GM21717 (cell line): ENCODE results near the gene UNC119B.

Experiments used
- ATAC-seq: cut with Tn5 transposase; IDR thresholded peaks from one replicate; pipeline ENCODE4 v1.9.1; 2021; ENCODE audit warnings: mild to moderate bottlenecking, moderate library complexity; ENCODE audit not compliant: unreplicated experiment

Gene UNC119B

GRCh38 chr12:120687578-120688289 lies 22.5 kb upstream of the UNC119B start:
- ATAC-seq, result no peak

GRCh38 chr12:120688527-120689071 lies 21.7 kb upstream of the UNC119B start:
- no peak for ATAC-seq

GRCh38 chr12:120689397-120690082 lies 20.7 kb upstream of the UNC119B start:
- no peak for ATAC-seq

- ATAC-seq, result no peak
These were observed 20.2 kb upstream of the UNC119B start for GRCh38 chr12:120690083-120690450.

- no peak for ATAC-seq
These were observed 19.3 kb upstream of the UNC119B start for GRCh38 chr12:120690978-120691377.

- no peak for ATAC-seq
These were observed 17.7 kb upstream of the UNC119B start for GRCh38 chr12:120692524-120693033.

GRCh38 chr12:120693848-120694247 lies 16.4 kb upstream of the UNC119B start:
- no peak for ATAC-seq

- ATAC-seq, result no peak
These were observed 13.6 kb upstream of the UNC119B start for GRCh38 chr12:120696626-120697025.

- ATAC-seq, result no peak
These were observed 12.9 kb upstream of the UNC119B start for GRCh38 chr12:120697344-120697743.

GRCh38 chr12:120698665-120699064 lies 11.6 kb upstream of the UNC119B start:
- ATAC-seq, result no peak

GRCh38 chr12:120699553-120699952 lies 10.7 kb upstream of the UNC119B start:
- no peak for ATAC-seq

GRCh38 chr12:120700886-120701285 lies 9.4 kb upstream of the UNC119B start:
- no peak for ATAC-seq

GRCh38 chr12:120702637-120703036 lies 7.6 kb upstream of the UNC119B start:
- ATAC-seq, result no peak

GRCh38 chr12:120703311-120703942 lies 6.8 kb upstream of the UNC119B start:
- ATAC-seq, result no peak

- ATAC-seq, result no peak
These were observed 4.6 kb upstream of the UNC119B start for GRCh38 chr12:120705618-120706017.

GRCh38 chr12:120706029-120706428 lies 4.2 kb upstream of the UNC119B start:
- ATAC-seq, result no peak

- no peak for ATAC-seq
These were observed 1.6 kb upstream of the UNC119B start for GRCh38 chr12:120708651-120709050.

GRCh38 chr12:120710805-120711296 lies 593 bp downstream of the UNC119B start:
- ATAC-seq, result no peak

GRCh38 chr12:120711411-120711810 lies 1.2 kb downstream of the UNC119B start:
- ATAC-seq, result no peak

- ATAC-seq, result no peak
These were observed 2.4 kb downstream of the UNC119B start for GRCh38 chr12:120712610-120713009.

- ATAC-seq, result no peak
These were observed 3.7 kb downstream of the UNC119B start for GRCh38 chr12:120713861-120714482.
